A673 (cell line): ENCODE measurements around the gene AKAP7. TPM values are rescaled to one million over a fixed set of nuclear protein-coding genes. Genes with fewer than 3 reads are reported as not detected.

Experiments
- BruUV-seq: library from RNA; stranded (reverse); fragments of 400-500 nt; replicated peaks from 2 replicates; lab custom pipeline; 2021; lab: Mats Ljungman, UMichigan
- CTCF ChIA-PET: fragments of 300-600 bp; sonication (Branson Sonifier 250); formaldehyde crosslinking; loops from one replicate; lab custom pipeline; 2022; ENCODE audit warnings: antibody characterized with exemption; lab: Charles Lee
- POLR2A ChIA-PET: fragments of 300-600 bp; sonication (Branson Sonifier 250); formaldehyde crosslinking; loops from one replicate; lab custom pipeline; 2022; ENCODE audit warnings: antibody characterized with exemption; ENCODE audit not compliant: low non-redundant PET; lab: Charles Lee
- DNase-seq: peaks from one replicate; pipeline ENCODE4 v3.0.0-alpha.2; 2015; ENCODE audit warnings: low spot score
- H3K27ac ChIP-seq: fragments of 200-600 bp; sonication (generic); 2 replicates; pipeline ENCODE4 v1.5.1; 2016; ENCODE audit warnings: mixed run types, low read depth, mild to moderate bottlenecking, mixed read lengths, antibody characterized with exemption, low read length; ENCODE audit not compliant: poor library complexity, severe bottlenecking
- H3K27me3 ChIP-seq: fragments of 200-600 bp; sonication (generic); replicated peaks from 2 replicates; pipeline ENCODE4 v1.6.1; 2017; ENCODE audit warnings: mixed run types, low read depth, mild to moderate bottlenecking, mixed read lengths, antibody characterized with exemption, low read length; ENCODE audit not compliant: insufficient read depth, poor library complexity
- H3K36me3 ChIP-seq: fragments of 200-600 bp; sonication (generic); 2 replicates; pipeline ENCODE4 v1.6.1; 2016; ENCODE audit warnings: mixed run types, mild to moderate bottlenecking, mixed read lengths, antibody characterized with exemption, low read length; ENCODE audit not compliant: insufficient read depth, poor library complexity, severe bottlenecking
- H3K4me1 ChIP-seq: fragments of 200-600 bp; sonication (generic); 2 replicates; pipeline ENCODE4 v1.6.1; 2017; ENCODE audit warnings: mixed run types, mild to moderate bottlenecking, mixed read lengths, antibody characterized with exemption, low read length; ENCODE audit not compliant: insufficient read depth, poor library complexity, severe bottlenecking
- H3K4me3 ChIP-seq: fragments of 200-600 bp; sonication (generic); 2 replicates; pipeline ENCODE4 v1.5.1; 2016; ENCODE audit warnings: low read depth, mixed run types, mild to moderate bottlenecking, mixed read lengths, low read length; ENCODE audit not compliant: poor library complexity, severe bottlenecking
- H3K9me3 ChIP-seq: fragments of 200-600 bp; sonication (generic); 2 replicates; pipeline ENCODE4 v1.6.1; 2016; ENCODE audit warnings: mixed run types, low read depth, mild to moderate bottlenecking, mixed read lengths, antibody characterized with exemption, low read length; ENCODE audit not compliant: poor library complexity, severe bottlenecking
- CTCF ChIP-seq: fragments of 300-800, 200-600 bp; sonication (generic); conservative IDR thresholded peaks from 2 replicates; pipeline ENCODE4 v1.5.1; 2017; ENCODE audit warnings: low read depth, mild to moderate bottlenecking, antibody characterized with exemption, low read length, moderate library complexity, mixed read lengths
- EZH2 ChIP-seq: fragments of 200-600 bp; sonication (generic); IDR thresholded peaks from 2 replicates; pipeline ENCODE4 v1.6.1; 2017; ENCODE audit warnings: borderline replicate concordance, low read depth, mild to moderate bottlenecking, mixed read lengths, antibody characterized with exemption, low read length; ENCODE audit not compliant: poor library complexity, severe bottlenecking
- intact Hi-C: fragments of 100-400 bp; cut with micrococcal nuclease; formaldehyde crosslinking; loops from one replicate; pipeline ENCODE4 v1.10.0; 2022; ENCODE audit not compliant: unreplicated experiment
- total RNA-seq: library from RNA; stranded (reverse); gene quantifications from 2 replicates; pipeline ENCODE4 v1.2.3, GENCODE V29; 2021

Gene AKAP7
- total RNA-seq, 1 experiment from 2014 or later, result 59.5 TPM

GRCh38 chr6:131244942-131245341 is 109.7 kb downstream of the AKAP7 start:
- H3K9me3 ChIP-seq, result no peaks in the 10 kb centered on the region
- peaks cover 54% of the 10 kb centered on the region for H3K4me1 ChIP-seq
- H3K27ac ChIP-seq, result no peak overlapping the region
- H3K36me3 ChIP-seq, result no peaks in the 10 kb centered on the region
- TF ChIP-seq CTCF (no peak), EZH2 (no peak)
- H3K27me3 ChIP-seq, result no peaks in the 10 kb centered on the region
- H3K4me3 ChIP-seq, result no peak overlapping the region
- no TSS peak for BruUV-seq
- DNase-seq, result no peak
- ChIA-PET POLR2A (no interaction called here), CTCF (no interaction called here)
- intact Hi-C loops, result no loop called here

DNA sequence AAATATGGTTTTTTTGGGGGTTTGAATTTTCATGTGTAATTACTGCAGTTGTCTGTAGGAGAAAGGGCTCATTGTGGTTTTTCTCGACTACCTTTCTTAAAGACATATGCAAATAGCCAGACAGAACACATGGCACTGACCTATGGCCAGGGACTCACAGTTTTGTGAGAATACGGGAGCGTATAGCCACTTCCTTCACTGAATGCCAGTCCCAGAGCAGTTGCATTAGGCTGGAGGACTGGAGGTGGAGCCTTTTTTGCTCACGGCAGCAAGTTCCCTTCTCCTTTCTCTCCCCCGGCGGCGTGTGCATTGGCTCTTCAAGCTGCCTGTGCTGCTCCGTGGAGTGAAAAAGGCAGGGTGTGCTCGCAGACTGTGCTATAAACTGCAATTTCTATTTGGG is 114.9 kb downstream of the AKAP7 start:
- peak; percentile 89 for DNase-seq
- peak overlapping the region; percentile 68 for H3K4me3 ChIP-seq
- ChIA-PET CTCF (interaction anchor here (1.6 kb wide), 1 partner anchor 45 kb away, joined by 6 read pairs; no protein-coding TSS in a partner anchor), POLR2A (no interaction called here)
- no peaks in the 10 kb centered on the region for H3K27me3 ChIP-seq
- intact Hi-C loops, result no loop called here
- no peaks in the 10 kb centered on the region for H3K9me3 ChIP-seq
- peaks cover 20% of the 10 kb centered on the region for H3K36me3 ChIP-seq
- BruUV-seq, result no TSS peak
- H3K4me1 ChIP-seq, result peaks cover 45% of the 10 kb centered on the region
- peak overlapping the region; percentile 85 for H3K27ac ChIP-seq
- no peak for TF ChIP-seq CTCF
- no peak for TF ChIP-seq EZH2

DNA sequence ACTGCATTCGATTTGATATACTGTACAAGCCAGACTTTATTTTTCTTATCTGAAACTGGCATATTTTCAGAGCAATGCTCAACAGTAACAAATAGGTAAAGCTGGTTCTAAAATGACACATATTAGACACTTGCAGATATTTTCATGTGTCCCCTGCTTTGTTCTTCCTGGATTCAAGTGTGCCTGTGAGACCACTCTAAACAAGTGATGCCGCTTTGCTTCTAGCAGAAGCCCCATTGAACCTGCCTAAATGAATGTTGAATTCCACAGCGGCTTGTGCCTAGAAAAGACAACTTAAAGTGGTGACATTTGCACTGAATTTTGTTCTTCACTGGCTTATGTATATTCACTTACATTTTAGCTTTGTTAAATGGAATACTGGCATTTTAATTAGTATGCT is 115.7 kb downstream of the AKAP7 start:
- BruUV-seq, result no TSS peak
- TF ChIP-seq CTCF, result no peak
- ChIA-PET CTCF (interaction anchor here (1.6 kb wide), 1 partner anchor 46 kb away, joined by 6 read pairs; no protein-coding TSS in a partner anchor), POLR2A (no interaction called here)
- Histone ChIP-seq H3K4me1 (peaks cover 53% of the 10 kb centered on the region), H3K36me3 (peaks cover 21% of the 10 kb centered on the region), H3K4me3 (peak overlapping the region; percentile 68), H3K9me3 (no peaks in the 10 kb centered on the region), H3K27me3 (no peaks in the 10 kb centered on the region), H3K27ac (peak overlapping the region; percentile 85)
- intact Hi-C loops, result no loop called here
- peak; percentile 34 for DNase-seq
